GM12873 (cell line): ENCODE data around the gene GALP.
"Not testable (repeated sequence)": the region's sequence is repeated elsewhere in the genome, so short reads cannot be mapped to it uniquely, and the experiment has no call there.

Experiments
- TF ChIP-seq, protein P1 (sequence below): IDR thresholded peaks from 2 replicates; pipeline ENCODE4 v1.5.1; 2012; ENCODE audit warnings: low read depth, mild to moderate bottlenecking, moderate library complexity, low read length, control low read depth; ENCODE audit not compliant: insufficient read depth; ENCODE audit errors: missing control alignments

The GALP gene

DNA sequence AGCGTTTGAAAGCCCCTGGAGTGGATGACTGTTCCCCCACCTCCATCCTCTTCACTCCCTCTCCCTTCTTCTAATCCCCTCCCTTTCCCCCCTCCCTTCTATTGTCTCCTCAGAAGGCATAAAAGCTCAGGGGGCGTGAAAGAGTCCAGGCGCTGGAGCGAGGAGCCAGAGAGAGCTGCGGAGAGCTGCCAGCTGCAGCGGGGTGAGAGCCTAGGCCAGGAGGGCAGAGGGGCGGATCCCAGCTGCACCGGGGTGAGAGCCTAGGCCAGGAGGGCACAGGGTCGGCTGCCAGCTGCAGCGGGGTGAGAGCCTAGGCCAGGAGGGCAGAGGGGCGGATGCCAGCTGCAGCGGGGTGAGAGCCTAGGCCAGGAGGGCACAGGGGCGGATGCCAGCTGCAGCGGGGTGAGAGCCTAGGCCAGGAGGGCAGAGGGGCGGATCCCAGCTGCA lies at the start of gene GALP:
Gene GALP, plus strand, starts transcription at position 148 of the 447 bp plus-strand sequence. CDS start 1,101 bp downstream, outside the sequence.
- TF ChIP-seq, protein P1, sequence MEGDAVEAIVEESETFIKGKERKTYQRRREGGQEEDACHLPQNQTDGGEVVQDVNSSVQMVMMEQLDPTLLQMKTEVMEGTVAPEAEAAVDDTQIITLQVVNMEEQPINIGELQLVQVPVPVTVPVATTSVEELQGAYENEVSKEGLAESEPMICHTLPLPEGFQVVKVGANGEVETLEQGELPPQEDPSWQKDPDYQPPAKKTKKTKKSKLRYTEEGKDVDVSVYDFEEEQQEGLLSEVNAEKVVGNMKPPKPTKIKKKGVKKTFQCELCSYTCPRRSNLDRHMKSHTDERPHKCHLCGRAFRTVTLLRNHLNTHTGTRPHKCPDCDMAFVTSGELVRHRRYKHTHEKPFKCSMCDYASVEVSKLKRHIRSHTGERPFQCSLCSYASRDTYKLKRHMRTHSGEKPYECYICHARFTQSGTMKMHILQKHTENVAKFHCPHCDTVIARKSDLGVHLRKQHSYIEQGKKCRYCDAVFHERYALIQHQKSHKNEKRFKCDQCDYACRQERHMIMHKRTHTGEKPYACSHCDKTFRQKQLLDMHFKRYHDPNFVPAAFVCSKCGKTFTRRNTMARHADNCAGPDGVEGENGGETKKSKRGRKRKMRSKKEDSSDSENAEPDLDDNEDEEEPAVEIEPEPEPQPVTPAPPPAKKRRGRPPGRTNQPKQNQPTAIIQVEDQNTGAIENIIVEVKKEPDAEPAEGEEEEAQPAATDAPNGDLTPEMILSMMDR: not testable (repeated sequence)

DNA sequence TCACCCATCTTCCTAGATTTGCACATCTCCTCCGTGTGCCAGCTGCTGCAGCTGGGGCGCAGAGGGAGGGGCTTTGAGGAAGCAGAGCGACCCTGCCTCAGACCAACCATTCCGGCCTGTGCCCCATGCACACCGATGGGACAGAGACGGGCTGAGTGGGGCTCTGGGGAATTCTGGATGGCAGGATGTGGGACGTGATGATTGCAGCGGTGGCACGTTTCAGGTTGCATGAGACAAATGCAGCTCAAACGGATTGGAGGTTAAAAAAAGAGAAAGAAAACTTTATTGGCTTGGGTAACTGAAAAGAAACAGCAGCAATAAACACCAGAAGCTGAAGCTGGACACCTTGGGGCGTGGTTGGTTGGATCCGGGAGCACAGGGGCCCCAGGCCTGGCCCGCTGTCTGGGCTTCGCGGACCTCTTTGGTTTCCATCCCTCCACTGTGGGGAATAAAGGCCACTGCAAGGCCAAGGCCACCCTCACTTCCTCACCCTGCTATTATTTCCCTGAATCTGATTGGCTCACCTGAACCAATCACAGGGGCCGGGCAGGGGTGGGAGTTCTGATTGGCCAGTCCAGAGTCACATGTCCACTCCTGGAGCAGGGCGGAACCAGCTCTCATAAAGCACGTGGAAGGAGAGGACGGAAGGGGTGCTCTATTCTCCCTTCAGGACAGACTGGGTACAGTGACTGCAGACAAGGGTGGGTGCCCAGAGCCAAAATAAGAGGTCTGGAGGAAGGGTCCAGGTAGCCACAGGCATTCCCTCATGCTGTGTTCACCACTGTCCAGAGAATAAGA lies 48.6 kb upstream of the GALP start:
- TF ChIP-seq, protein P1: no peak

DNA sequence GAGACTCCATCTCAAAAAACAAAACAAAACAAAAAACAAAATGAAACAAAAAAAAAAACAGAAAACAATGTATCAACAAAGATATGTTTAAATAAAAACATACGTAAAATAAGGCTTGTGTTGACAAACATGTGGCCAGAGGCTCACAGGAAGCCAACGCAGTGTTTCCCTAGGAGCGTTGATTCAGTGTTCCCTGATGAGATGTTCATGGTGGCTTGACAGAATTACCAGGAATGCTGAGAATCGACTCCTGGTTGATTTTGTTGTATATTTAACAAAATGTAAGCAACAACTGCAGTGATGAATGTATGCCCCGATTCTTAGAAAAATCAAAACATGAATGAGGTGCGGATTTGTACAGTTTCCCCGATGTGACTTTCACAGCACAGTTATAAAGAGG lies 45.8 kb upstream of the GALP start:
- TF ChIP-seq, protein P1: no peak

DNA sequence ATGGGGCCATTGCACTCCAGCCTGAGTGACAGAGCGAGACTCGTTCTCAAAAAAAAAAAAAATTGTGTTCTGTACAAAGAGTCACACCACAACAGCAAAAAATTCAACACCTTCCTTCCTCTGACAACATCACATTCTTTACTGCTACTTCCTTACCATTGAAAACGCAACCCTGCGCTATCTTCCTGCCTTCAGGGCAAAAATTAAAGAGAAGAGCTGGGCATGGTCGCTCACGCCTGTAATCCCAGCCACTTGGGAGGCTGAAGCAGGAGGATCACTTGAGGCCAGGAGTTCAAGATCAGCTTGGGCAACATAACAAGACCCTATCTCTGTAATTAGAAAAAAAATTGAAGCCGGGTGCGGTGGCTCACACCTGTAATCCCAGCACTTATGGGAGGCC lies 44.2 kb upstream of the GALP start:
- TF ChIP-seq, protein P1: no peak

- TF ChIP-seq, protein P1: no peak
These were observed 43.4 kb upstream of the GALP start for GRCh38 chr19:56132316-56132822.

DNA sequence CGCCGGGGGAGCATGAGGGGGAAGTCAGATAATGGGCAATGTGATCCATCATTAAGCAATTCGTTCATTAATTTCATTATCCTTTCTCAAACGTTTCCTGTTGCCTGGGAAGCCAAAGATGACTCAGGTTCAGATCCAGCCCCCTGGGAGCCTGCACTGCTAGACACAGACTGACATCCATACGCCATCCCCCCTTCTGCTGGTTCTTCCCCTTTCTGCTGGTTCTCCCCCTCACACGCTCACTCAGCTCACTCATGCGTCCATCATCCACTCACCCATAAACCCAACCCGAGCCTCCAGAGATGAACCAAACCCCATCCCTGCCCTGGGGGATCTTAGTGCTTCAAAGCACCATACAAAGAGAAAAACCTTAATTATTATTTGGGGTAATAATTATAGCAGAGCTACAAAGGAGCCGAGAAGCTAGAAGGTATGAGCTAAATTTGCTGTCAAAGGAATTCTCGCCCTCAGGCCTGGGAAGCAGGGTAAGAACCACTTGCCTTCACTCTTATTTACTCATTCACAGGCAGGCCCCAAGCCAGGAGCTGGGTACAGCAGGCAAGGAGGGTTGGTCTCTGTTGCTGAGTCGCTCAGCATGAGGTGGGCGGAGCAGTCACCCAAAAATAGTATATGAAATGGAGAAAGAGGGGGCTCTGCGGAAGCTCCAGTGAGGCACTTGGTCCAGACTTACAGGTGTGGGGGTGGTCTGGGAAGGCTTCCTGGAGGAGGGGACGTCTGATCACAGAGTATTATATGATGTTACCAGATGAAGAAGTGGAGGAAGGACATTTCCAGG lies 41.8 kb upstream of the GALP start:
- TF ChIP-seq, protein P1: no peak

DNA sequence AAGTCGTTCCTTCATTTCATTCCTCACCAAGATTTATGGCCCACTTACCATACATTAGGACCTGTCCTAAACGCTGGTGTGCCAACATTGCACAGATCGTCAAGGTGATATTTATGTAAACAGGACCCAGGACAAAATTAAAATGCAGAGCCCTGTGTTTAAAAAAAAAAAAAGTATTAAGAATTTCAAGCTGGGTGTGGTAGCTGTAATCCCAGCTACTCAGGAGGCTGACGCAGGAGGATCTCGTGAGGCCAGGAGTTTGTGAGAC lies 41.2 kb upstream of the GALP start:
- TF ChIP-seq, protein P1: no peak
